ENCODE data around the gene TMEM132C. TPM values are rescaled to one million over a fixed set of nuclear protein-coding genes. Genes with fewer than 3 reads are reported as not detected.

TMEM132C gene
- total and polyA plus RNA-seq, 4 donors = 0.05 to 0.08 (median 0.05) TPM; not detected in 1

DNA sequence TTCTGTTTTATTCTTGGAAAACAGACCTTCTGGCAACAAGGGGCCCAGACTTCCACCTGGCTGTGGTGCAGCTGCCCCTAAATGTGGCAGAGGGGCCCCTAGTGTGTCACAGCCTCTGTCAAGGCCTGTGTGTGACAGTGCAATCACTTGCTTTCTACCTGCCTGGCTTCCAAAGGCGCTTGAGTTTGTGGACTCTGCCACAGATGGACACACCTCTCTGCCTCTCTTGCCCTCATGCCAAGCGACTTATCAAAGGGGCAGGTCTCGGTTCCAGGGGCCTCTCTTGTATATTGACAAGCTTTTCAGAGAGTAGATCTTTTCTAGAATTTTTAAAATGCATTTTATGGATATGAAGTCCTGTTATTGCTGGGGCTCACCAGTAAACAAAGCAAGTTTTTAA lies 339.6 kb downstream of the TMEM132C start:
- Histone ChIP-seq H3K9ac (ENCODE audit: low read depth in 1 of 2, low read length in 2 of 2) (no peak overlapping the region), H3K36me3 (ENCODE audit: control insufficient read depth in 4 of 4, insufficient read depth in 3 of 4, low read depth in 1 of 4, low read length in 3 of 4) (no peaks in the 10 kb centered on the region), H3K4me1 (ENCODE audit: control insufficient read depth in 4 of 4, insufficient read depth in 4 of 4, low read length in 3 of 4) (no peaks in the 10 kb centered on the region), H3K4me3 (ENCODE audit: low read depth in 1 of 3, low read length in 3 of 3) (no peak overlapping the region), H3K27me3 (ENCODE audit: control insufficient read depth in 4 of 4, insufficient read depth in 4 of 4, low read length in 3 of 4) (peaks cover 0 to 2% (median 0%) of the 10 kb centered on the region in 4 donors), H3K27ac (ENCODE audit: low read depth in 1 of 2, low read length in 2 of 2) (no peak overlapping the region), H3K9me3 (ENCODE audit: control insufficient read depth in 4 of 4, low read length in 3 of 4) (no peaks in the 10 kb centered on the region)
- no peak for DNase-seq (ENCODE audit: low spot score)
- WGBS = 51% methylated on average over 3 of the region's 3 CpGs
- TF ChIP-seq JUND (IDR thresholded peaks at IDR 0.05) = no peak

DNA sequence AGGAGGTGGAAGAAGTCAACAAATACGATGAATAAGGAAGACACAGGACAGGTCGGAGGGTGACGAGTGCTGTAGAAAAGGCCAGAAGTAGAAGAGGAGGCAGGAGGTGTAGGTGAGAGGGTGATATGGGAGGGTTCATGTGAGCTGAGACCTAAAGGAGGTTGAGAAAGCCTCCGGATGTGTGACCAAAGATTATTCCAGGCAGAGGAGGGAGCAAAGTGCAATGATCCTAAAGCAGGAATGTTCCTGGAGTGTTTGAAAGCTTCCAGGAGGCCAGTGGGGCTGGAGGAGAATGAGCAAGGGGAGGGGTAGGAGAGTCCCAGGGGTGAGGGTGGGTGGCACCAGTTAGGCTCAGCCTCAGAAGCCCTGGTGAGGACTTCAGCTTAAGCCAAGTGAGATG lies 340.0 kb downstream of the TMEM132C start:
- TF ChIP-seq YY1 (IDR thresholded peaks at IDR 0.05) (no peak), FOXA1 (IDR thresholded peaks at IDR 0.05) (no peak), EGR1 (IDR thresholded peaks at IDR 0.05; ENCODE audit: low read depth in 2 of 2) (no peak), GABPA (IDR thresholded peaks at IDR 0.05 in 1 of 2, conservative IDR thresholded peaks at IDR 0.05 in 1 of 2) (no peak), JUND (IDR thresholded peaks at IDR 0.05) (no peak), RAD21 (IDR thresholded peaks at IDR 0.05) (no peak), NR2F2 (IDR thresholded peaks at IDR 0.05) (no peak), TAF1 (conservative IDR thresholded peaks at IDR 0.05) (no peak)
- TF ChIP-seq, protein P1, sequence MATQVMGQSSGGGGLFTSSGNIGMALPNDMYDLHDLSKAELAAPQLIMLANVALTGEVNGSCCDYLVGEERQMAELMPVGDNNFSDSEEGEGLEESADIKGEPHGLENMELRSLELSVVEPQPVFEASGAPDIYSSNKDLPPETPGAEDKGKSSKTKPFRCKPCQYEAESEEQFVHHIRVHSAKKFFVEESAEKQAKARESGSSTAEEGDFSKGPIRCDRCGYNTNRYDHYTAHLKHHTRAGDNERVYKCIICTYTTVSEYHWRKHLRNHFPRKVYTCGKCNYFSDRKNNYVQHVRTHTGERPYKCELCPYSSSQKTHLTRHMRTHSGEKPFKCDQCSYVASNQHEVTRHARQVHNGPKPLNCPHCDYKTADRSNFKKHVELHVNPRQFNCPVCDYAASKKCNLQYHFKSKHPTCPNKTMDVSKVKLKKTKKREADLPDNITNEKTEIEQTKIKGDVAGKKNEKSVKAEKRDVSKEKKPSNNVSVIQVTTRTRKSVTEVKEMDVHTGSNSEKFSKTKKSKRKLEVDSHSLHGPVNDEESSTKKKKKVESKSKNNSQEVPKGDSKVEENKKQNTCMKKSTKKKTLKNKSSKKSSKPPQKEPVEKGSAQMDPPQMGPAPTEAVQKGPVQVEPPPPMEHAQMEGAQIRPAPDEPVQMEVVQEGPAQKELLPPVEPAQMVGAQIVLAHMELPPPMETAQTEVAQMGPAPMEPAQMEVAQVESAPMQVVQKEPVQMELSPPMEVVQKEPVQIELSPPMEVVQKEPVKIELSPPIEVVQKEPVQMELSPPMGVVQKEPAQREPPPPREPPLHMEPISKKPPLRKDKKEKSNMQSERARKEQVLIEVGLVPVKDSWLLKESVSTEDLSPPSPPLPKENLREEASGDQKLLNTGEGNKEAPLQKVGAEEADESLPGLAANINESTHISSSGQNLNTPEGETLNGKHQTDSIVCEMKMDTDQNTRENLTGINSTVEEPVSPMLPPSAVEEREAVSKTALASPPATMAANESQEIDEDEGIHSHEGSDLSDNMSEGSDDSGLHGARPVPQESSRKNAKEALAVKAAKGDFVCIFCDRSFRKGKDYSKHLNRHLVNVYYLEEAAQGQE (IDR thresholded peaks at IDR 0.05) = no peak
- TF ChIP-seq, protein P2, sequence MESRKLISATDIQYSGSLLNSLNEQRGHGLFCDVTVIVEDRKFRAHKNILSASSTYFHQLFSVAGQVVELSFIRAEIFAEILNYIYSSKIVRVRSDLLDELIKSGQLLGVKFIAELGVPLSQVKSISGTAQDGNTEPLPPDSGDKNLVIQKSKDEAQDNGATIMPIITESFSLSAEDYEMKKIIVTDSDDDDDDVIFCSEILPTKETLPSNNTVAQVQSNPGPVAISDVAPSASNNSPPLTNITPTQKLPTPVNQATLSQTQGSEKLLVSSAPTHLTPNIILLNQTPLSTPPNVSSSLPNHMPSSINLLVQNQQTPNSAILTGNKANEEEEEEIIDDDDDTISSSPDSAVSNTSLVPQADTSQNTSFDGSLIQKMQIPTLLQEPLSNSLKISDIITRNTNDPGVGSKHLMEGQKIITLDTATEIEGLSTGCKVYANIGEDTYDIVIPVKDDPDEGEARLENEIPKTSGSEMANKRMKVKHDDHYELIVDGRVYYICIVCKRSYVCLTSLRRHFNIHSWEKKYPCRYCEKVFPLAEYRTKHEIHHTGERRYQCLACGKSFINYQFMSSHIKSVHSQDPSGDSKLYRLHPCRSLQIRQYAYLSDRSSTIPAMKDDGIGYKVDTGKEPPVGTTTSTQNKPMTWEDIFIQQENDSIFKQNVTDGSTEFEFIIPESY (IDR thresholded peaks at IDR 0.05) = no peak
- TF ChIP-seq, protein P3, sequence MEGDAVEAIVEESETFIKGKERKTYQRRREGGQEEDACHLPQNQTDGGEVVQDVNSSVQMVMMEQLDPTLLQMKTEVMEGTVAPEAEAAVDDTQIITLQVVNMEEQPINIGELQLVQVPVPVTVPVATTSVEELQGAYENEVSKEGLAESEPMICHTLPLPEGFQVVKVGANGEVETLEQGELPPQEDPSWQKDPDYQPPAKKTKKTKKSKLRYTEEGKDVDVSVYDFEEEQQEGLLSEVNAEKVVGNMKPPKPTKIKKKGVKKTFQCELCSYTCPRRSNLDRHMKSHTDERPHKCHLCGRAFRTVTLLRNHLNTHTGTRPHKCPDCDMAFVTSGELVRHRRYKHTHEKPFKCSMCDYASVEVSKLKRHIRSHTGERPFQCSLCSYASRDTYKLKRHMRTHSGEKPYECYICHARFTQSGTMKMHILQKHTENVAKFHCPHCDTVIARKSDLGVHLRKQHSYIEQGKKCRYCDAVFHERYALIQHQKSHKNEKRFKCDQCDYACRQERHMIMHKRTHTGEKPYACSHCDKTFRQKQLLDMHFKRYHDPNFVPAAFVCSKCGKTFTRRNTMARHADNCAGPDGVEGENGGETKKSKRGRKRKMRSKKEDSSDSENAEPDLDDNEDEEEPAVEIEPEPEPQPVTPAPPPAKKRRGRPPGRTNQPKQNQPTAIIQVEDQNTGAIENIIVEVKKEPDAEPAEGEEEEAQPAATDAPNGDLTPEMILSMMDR (IDR thresholded peaks at IDR 0.05; ENCODE audit: low read depth, low read length, missing input control) = no peak
- WGBS = 50% methylated on average over 4 of the region's 4 CpGs

More for the DNA sequence above, 340.0 kb downstream of the TMEM132C start:
- no peak for DNase-seq (ENCODE audit: low spot score)
- no peaks in the 10 kb centered on the region for H3K4me1 ChIP-seq (ENCODE audit: control insufficient read depth in 4 of 4, insufficient read depth in 4 of 4, low read length in 3 of 4)
- H3K27ac ChIP-seq (ENCODE audit: low read depth in 1 of 2, low read length in 2 of 2) = no peak overlapping the region
- H3K27me3 ChIP-seq (ENCODE audit: control insufficient read depth in 4 of 4, insufficient read depth in 4 of 4, low read length in 3 of 4) = peaks cover 0 to 2% (median 0%) of the 10 kb centered on the region in 4 donors
- no peaks in the 10 kb centered on the region for H3K36me3 ChIP-seq (ENCODE audit: control insufficient read depth in 4 of 4, insufficient read depth in 3 of 4, low read depth in 1 of 4, low read length in 3 of 4)
- H3K9me3 ChIP-seq (ENCODE audit: control insufficient read depth in 4 of 4, low read length in 3 of 4) = no peaks in the 10 kb centered on the region
- H3K9ac ChIP-seq (ENCODE audit: low read depth in 1 of 2, low read length in 2 of 2) = no peak overlapping the region
- H3K4me3 ChIP-seq (ENCODE audit: low read depth in 1 of 3, low read length in 3 of 3) = no peak overlapping the region

Data from liver (tissue), 9 donors.